ENCODE measurements around the gene UBE4B. TPM values are rescaled to one million over a fixed set of nuclear protein-coding genes. Genes with fewer than 3 reads are reported as not detected.

The UBE4B gene
- total and polyA plus RNA-seq, 9 of the 15 experiments (the other 6 are each of a cell fraction or from before 2014, with no cell fraction given): 11.7 to 73.7 (median 40.1) TPM

DNA sequence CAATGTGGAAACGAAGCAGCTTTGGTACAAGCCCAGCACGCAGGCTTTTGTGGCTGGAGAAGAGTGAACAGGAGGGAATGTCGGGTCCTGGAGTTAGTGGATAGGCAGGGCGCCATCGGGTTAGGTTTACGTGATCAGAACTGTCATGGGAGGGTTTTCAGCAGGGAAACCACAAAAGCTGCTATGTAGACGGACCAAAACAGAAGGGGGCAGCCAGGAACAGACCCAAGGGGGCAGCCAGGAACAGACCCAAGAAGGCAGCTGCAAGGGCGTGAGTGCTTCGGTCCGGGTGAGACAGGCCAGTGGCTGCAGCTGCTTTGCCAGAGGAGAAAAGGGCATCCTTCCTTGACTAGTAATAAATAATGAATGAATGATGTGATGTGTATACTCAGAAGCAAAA lies 100.1 kb downstream of the UBE4B start:
- 78% methylated on average over 10 of the region's 10 CpGs for WGBS (ENCODE audit: insufficient coverage, low coverage, missing lambda C conversion rate)
- BruUV-seq (replicated peaks): no TSS peak
- Histone ChIP-seq H3K9ac (ENCODE audit: insufficient read depth in 1 of 2, low read depth in 2 of 2, low read length in 2 of 2) (no peak overlapping the region), H3K4me3 (no peak overlapping the region), H4K20me1 (replicated peaks; ENCODE audit: control insufficient read depth, insufficient read depth, low read length) (no peaks in the 10 kb centered on the region), H3K9me1 (ENCODE audit: control insufficient read depth, insufficient read depth, low read length) (no peaks in the 10 kb centered on the region), H3K4me2 (ENCODE audit: insufficient read depth, low read length) (no peak overlapping the region), H3K79me2 (ENCODE audit: control insufficient read depth, insufficient read depth, low read length) (no peaks in the 10 kb centered on the region), H3K9me3 (replicated peaks; ENCODE audit: control insufficient read depth, insufficient read depth, low read depth, low read length) (no peaks in the 10 kb centered on the region), H3K36me3 (ENCODE audit: control insufficient read depth, insufficient read depth, low read length) (peaks cover 84% of the 10 kb centered on the region), H3K27me3 (ENCODE audit: control insufficient read depth in 2 of 2, insufficient read depth in 2 of 2, low read length in 2 of 2) (no peaks in the 10 kb centered on the region), H2AFZ (ENCODE audit: low read depth, low read length) (no peak overlapping the region), H3K4me1 (replicated peaks in 1 of 2; ENCODE audit: control insufficient read depth in 2 of 2, insufficient read depth in 2 of 2, low read length in 2 of 2) (no peaks in the 10 kb centered on the region), H3K27ac (ENCODE audit: extremely low read depth, low read depth, low read length) (no peak overlapping the region)
- TF ChIP-seq HNRNPK (IDR thresholded peaks at IDR 0.05; ENCODE audit: low read depth, low read length, poor library complexity, severe bottlenecking): no peak
- no peak for TF ChIP-seq DIDO1 (tag; IDR thresholded peaks at IDR 0.05; ENCODE audit: low read depth)
- no peak for TF ChIP-seq PPARD (CRISPR knock-in tag; IDR thresholded peaks at IDR 0.05)
- TF ChIP-seq CBFA2T3 (IDR thresholded peaks at IDR 0.05): no peak
- TF ChIP-seq HSF4 (CRISPR knock-in tag; IDR thresholded peaks at IDR 0.05; ENCODE audit: borderline replicate concordance): no peak
- TF ChIP-seq ZBED1 (IDR thresholded peaks at IDR 0.05): no peak
- no peak for TF ChIP-seq ELF1 (tag; IDR thresholded peaks at IDR 0.05)
- TF ChIP-seq CBFA2T2 (conservative IDR thresholded peaks at IDR 0.05): no peak
- no peak for TF ChIP-seq ILF3 (IDR thresholded peaks at IDR 0.05; ENCODE audit: borderline replicate concordance)
- no peak for TF ChIP-seq ETV5 (CRISPR knock-in tag; IDR thresholded peaks at IDR 0.05; ENCODE audit: low read depth)
- TF ChIP-seq GATA2 (CRISPR knock-in tag; IDR thresholded peaks at IDR 0.05): no peak
- TF ChIP-seq MAZ (CRISPR knock-in tag; conservative IDR thresholded peaks at IDR 0.05 in 1 of 2, IDR thresholded peaks at IDR 0.05 in 1 of 2): no peak
- TF ChIP-seq HNRNPH1 (optimal IDR thresholded peaks at IDR 0.05; ENCODE audit: low read depth, low read length): no peak
- no peak for TF ChIP-seq PURB (CRISPR knock-in tag; IDR thresholded peaks at IDR 0.05; ENCODE audit: low read depth)
- TF ChIP-seq ZNF324 (CRISPR knock-in tag; IDR thresholded peaks at IDR 0.05): no peak
- TF ChIP-seq DPF2 (IDR thresholded peaks at IDR 0.05): no peak
- TF ChIP-seq ZC3H4 (CRISPR knock-in tag; IDR thresholded peaks at IDR 0.05; ENCODE audit: borderline replicate concordance): no peak
- no peak for TF ChIP-seq EP400 (IDR thresholded peaks at IDR 0.05)
- no peak for TF ChIP-seq ZNF121 (CRISPR knock-in tag; conservative IDR thresholded peaks at IDR 0.05)
- POLR2A ChIA-PET: interaction anchor here (1.2 kb wide), 1 partner anchor 9 kb away, joined by 5 read pairs; no protein-coding TSS in a partner anchor
- intact Hi-C loops (cut with micrococcal nuclease) (no loop called here), in situ Hi-C loops (cut with MboI) (no loop called here)
- CTCF ChIA-PET (ENCODE audit: low intra/inter-chr PET ratio): no interaction called here
- no peak for DNase-seq (ENCODE audit: extremely low read depth in 1 of 4, low spot score in 3 of 4)
- no peak for FAIRE-seq
- no peak for ATAC-seq

Measured in K562 (cell line).